Stimulated activated CD8-positive, alpha-beta memory T cell treated with anti-CD3 and anti-CD28 coated beads, Interleukin-12 subunit alpha, Interleukin-12 subunit beta, amount 100 ng/mL, for 24 hours (primary cell): ENCODE data around the gene LAMC2.
"Not testable (repeated sequence)": the region's sequence is repeated elsewhere in the genome, so short reads cannot be mapped to it uniquely, and the experiment has no call there.

ENCODE experiments used
- DNase-seq: peaks from one replicate; pipeline ENCODE4 v3.0.0-alpha.2; 2020; ENCODE audit errors: extremely low read depth

LAMC2 gene

GRCh38 chr1:183238071-183238470 lies 52.0 kb downstream of the LAMC2 start:
- DNase-seq: no peak

- no peak for DNase-seq
These were observed 53.2 kb downstream of the LAMC2 start for GRCh38 chr1:183239220-183239742.

- no peak for DNase-seq
These were observed 53.9 kb downstream of the LAMC2 start for GRCh38 chr1:183239793-183240525.

- no peak for DNase-seq
These were observed 54.4 kb downstream of the LAMC2 start for GRCh38 chr1:183240526-183240825.

DNA sequence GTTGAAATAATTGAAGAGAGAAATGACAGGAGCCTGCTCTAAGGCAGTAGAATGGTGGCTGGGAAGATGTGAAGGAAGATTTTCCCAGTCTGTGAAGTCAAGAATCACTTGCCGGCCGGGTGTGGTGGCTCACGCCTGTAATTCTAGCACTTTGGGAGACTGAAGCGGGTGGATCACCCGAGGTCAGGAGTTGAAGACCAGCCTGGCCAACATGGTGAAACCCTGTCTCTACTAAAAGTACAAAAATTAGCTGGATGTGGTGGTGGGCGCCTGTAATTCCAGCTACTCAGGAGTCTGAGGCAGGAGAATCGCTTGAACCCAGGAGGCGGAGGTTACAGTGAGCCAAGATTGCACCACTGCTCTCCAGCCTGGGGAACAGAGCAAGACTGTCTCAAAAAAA lies 54.8 kb downstream of the LAMC2 start:
- not testable (repeated sequence) for DNase-seq

DNA sequence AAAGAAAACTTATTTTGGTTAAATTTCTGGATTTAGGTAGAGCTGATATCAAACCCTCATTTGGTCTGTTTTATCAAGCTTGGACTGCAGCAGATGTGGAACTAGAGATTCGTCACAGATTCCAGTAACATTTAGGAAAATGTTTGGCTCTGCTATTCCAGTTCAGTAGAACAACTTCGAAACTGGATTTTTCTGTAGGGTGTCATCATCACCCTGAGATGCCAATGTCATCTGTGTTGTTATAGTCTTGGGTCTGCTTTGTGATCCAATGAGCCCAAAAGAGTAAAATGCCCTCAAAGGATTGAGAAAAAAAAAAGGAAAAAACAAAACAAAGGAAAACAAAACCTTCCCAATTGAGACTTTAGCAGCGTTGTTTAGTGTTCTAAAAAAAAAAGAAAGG lies 55.4 kb downstream of the LAMC2 start:
- DNase-seq: no peak

GRCh38 chr1:183242556-183242955 lies 56.5 kb downstream of the LAMC2 start:
- no peak for DNase-seq

DNA sequence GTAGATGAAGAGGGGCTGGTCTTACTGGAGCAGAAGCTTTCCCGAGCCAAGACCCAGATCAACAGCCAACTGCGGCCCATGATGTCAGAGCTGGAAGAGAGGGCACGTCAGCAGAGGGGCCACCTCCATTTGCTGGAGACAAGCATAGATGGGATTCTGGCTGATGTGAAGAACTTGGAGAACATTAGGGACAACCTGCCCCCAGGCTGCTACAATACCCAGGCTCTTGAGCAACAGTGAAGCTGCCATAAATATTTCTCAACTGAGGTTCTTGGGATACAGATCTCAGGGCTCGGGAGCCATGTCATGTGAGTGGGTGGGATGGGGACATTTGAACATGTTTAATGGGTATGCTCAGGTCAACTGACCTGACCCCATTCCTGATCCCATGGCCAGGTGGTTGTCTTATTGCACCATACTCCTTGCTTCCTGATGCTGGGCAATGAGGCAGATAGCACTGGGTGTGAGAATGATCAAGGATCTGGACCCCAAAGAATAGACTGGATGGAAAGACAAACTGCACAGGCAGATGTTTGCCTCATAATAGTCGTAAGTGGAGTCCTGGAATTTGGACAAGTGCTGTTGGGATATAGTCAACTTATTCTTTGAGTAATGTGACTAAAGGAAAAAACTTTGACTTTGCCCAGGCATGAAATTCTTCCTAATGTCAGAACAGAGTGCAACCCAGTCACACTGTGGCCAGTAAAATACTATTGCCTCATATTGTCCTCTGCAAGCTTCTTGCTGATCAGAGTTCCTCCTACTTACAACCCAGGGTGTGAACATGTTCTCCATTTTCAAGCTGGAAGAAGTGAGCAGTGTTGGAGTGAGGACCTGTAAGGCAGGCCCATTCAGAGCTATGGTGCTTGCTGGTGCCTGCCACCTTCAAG lies 57.3 kb downstream of the LAMC2 start:
- no peak for DNase-seq

GRCh38 chr1:183244466-183244865 lies 58.4 kb downstream of the LAMC2 start:
- DNase-seq: no peak

DNA sequence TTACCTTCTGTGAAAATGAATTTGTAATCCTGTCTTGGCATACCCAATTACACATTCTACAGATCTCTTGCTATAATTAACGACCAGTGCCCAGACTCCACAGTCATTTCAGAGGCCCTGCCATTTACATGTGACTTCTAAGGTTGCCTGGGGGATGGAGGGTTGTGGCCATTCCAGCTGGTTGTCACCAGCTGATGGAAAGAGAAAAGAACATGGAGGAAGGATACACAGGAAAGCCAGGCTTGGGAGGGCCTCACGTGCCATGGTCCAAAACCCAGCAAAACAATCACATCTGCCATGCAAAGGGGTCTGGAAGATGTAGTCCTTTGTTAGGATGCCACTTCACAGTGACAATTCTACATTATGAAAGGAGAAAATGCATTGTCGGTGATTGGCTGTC lies 59.3 kb downstream of the LAMC2 start:
- DNase-seq: no peak

- DNase-seq: no peak
These were observed 60.4 kb downstream of the LAMC2 start for GRCh38 chr1:183246436-183246835.

DNA sequence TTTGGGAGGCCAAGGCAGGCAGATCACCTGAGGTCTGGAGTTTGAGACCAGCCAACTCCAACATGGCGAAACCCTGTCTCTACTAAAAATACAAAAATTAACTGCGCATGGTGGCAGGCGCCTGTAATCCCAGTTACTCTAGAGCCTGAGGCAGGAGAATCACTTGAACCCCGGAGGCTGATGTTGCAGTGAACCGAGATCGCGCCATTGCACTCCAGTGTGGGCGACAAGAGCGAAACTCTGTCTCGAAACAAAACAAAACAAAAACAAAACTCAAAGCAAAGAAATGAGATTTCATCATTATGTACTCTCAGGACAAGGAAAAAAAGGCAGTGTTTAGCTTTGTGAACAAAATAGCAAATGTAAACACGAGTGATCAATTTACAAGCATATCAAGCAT lies 61.0 kb downstream of the LAMC2 start:
- no peak for DNase-seq

GRCh38 chr1:183247484-183247883 lies 61.4 kb downstream of the LAMC2 start:
- DNase-seq: no peak

DNA sequence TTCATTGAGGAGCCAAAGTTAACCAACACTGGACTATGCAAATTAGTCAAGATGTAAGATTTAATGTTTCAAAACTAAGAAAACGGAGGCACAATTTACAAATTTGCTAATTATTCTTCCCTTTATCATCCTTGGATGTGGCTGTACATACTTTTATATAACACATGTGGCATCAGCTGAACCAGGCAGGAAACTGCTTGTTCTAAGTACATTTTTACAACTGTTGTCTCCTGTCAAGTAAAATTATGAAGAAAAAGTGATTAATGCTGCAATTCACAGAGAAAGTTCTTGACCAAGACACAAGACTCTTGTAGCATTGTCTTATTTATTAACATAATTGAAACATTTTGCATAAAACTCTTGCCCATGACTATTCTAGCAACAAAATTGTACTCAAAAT lies 61.9 kb downstream of the LAMC2 start:
- DNase-seq: no peak

DNA sequence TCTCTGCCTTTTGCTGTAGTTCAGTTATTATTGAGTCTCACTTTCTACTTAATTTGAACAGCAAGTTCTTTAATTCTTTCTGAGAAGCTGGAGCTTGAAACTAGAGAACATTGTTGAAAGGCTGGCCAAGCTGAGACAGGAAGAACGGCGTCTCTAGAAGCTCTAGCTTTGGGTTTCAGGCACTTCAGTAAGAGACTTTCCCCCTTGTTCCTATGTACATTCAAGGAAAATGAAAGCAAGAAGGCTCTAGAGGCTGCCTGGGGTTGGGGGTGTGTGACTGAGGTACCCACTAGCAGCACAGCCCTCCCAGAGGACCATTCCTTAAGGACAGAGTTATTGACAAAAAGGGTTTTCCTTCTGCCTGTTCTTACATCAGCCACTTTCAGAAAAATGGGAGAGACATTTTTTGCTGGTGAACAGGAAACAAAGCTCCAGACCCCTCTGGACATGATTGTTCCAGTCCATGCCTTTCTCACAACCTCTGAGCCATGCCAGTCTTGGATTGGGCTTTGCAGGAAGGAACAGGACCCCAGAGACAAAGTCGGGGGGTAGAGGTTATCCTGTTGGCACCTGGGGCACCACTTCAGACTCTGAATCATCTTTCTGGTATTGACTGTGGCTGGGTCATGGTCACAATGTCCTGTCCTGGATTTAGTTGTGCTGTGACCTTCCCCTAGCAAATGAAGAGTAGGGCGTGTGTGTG lies 63.1 kb downstream of the LAMC2 start:
- DNase-seq: no peak

- no peak for DNase-seq
These were observed 63.9 kb downstream of the LAMC2 start for GRCh38 chr1:183249941-183250452.

DNA sequence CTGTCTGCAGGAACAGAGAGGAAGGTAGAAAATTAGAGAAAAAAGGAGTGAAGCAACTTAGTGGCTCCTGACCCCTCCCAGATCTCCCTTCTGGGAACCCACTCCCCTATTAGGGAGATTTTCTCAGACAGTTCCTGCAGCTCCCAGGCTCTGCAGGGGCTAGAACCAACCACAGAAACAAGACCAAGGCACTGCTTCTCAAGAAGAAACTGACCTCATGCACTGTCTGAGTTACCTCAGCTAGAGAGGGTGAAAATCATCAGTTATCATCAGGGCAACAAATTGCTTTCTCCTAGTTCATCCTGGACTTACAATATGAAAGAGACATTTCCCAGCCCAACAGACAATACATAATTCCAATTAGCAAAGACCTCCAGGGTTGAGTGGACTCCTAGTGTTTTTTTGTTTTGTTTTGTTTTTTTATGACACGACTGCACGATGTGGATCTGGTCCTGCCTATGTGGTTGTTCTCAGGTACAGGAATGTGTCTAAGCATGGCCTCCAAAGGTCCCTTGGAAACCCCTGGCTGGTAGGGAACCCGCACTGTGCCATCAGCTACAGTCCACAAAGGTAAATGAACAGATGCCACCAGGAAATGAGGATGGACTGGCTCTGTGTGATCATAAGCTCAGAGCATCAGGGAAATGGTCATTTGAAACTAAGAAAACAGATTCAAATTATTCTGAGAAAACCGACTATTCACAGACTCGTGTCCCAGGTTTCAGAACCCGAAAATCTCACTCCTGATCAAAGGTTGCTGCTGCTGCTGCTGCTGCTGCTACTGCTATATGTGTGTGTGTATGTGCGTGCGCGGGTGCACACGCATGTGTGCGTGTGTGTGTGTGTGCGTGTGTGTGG lies 65.3 kb downstream of the LAMC2 start:
- no peak for DNase-seq

- DNase-seq: no peak
These were observed 65.9 kb downstream of the LAMC2 start for GRCh38 chr1:183251959-183252450.

GRCh38 chr1:183255073-183255472 lies 69.0 kb downstream of the LAMC2 start:
- no peak for DNase-seq

GRCh38 chr1:183259924-183260323 lies 73.9 kb downstream of the LAMC2 start:
- no peak for DNase-seq

DNA sequence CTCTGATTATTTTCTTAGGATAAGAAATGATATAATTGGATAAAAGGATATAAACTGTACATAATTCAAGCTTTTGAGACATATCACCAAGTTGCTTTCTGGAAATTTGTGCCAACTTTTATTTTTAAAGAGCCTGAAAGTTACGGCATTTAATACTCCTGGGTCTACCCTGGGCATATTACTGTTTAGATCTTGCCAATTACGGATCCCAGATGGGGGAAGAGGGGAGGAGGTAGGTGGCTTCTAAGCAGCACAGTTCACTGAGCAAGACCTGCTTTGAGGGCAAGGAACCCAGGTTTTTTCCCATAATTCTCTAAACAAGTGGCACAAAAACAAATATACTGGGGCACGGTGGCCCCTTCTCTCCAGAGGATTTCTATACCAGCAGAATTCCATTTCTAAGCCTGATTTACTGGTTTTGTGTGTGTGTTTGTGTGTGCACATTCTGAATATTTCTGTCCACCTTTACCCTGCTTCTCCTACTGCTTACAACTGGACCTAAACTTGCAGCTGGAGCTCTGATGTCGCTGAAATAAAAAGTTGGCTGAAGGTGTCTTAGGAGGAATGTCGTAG lies 76.7 kb downstream of the LAMC2 start:
- no peak for DNase-seq
